ENCODE results near the gene SFXN4. TPM values are rescaled to one million over a fixed set of nuclear protein-coding genes. Genes with fewer than 3 reads are reported as not detected.

The SFXN4 gene
- total and polyA plus RNA-seq, 9 of the 15 experiments (the other 6 are each of a cell fraction or from before 2014, with no cell fraction given), result 40.1 to 97.8 (median 54.5) TPM

- TF ChIP-seq ZBTB40 (IDR thresholded peaks at IDR 0.05) (peak; percentile 88), ZBTB40 (CRISPR knock-in tag; IDR thresholded peaks at IDR 0.05) (peak; percentile 79)
These were observed 45.1 kb downstream of the SFXN4 start (continued) for GRCh38 chr10:119120413-119120867.
